Measurements from ENCODE around the gene SLC25A13.

DNA sequence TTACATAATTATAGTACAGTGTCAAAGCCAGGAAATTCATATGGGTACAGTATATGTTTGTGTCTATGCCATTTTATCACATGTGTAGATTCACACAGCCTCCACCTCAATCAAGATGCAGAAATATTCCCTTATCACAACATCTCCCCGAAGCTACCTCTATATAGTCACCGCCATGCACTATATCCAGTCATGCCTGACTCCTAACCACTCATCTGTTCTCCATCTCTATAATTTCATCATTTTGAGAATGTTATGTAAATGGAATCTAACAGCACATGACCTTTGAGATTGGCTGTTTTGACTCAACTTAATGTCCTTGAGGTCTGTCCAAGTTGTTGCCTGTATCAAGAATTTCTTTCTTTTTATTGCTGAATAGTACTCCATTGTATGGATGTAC lies 22.3 kb upstream of the SLC25A13 start:
- TF ChIP-seq, protein P1, sequence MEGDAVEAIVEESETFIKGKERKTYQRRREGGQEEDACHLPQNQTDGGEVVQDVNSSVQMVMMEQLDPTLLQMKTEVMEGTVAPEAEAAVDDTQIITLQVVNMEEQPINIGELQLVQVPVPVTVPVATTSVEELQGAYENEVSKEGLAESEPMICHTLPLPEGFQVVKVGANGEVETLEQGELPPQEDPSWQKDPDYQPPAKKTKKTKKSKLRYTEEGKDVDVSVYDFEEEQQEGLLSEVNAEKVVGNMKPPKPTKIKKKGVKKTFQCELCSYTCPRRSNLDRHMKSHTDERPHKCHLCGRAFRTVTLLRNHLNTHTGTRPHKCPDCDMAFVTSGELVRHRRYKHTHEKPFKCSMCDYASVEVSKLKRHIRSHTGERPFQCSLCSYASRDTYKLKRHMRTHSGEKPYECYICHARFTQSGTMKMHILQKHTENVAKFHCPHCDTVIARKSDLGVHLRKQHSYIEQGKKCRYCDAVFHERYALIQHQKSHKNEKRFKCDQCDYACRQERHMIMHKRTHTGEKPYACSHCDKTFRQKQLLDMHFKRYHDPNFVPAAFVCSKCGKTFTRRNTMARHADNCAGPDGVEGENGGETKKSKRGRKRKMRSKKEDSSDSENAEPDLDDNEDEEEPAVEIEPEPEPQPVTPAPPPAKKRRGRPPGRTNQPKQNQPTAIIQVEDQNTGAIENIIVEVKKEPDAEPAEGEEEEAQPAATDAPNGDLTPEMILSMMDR (IDR thresholded peaks at IDR 0.05), result no peak
- TF ChIP-seq POLR2A (IDR thresholded peaks at IDR 0.05) (no peak), EP300 (IDR thresholded peaks at IDR 0.05) (no peak)
